Central memory CD4-positive, alpha-beta T cell (primary cell): ENCODE results near the gene MMP23B.
A peak's percentile ranks its signal among the peaks of the same experiment; 100 is the strongest.
"Not testable (repeated sequence)": the region's sequence is repeated elsewhere in the genome, so short reads cannot be mapped to it uniquely, and the experiment has no call there.

Experiments used
- DNase-seq: peaks from one replicate; pipeline ENCODE4 v3.0.0; 2022

The MMP23B gene

GRCh38 chr1:1621173-1622009, 10.6 kb upstream of the MMP23B start:
- no peak for DNase-seq

- no peak for DNase-seq
These were observed 9.8 kb upstream of the MMP23B start for GRCh38 chr1:1622010-1622787.

GRCh38 chr1:1622788-1623094, 9.2 kb upstream of the MMP23B start:
- no peak for DNase-seq

GRCh38 chr1:1623181-1623630, 8.8 kb upstream of the MMP23B start:
- no peak for DNase-seq

DNA sequence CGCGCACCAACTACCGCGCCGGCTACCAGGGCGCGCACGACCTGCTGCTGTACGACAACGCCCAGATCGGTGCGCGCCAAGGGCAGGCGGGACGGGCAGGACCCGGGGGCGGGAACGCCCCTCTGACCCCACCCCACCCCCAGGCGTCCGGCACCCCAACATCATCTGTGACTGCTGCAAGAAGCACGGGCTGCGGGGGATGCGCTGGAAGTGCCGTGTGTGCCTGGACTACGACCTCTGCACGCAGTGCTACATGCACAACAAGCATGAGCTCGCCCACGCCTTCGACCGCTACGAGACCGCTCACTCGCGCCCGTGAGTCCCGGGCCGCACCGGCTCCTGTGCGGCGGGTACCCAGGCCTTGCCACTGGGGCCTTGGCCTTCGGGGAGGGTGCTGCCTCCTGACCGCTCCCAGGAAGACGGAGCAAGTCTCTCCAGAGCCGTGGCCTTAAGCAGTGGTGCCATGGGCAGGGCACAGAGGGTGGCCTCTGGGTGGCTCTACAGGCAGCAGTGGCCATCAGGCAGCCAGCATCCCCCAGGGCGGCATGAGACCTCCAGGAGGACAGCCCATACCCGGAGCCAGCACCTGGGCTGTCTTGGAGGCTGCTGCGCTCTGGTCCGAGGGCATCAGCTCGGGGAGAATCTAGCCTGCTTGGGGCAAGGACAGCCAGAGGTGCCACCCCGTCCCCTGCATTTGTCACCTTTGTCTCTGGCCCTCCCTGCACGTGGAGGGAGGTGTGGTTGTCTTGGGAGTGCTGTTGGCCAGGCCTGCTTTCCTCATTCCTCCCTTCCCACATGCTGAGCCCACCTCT, 8.1 kb upstream of the MMP23B start:
- DNase-seq: no peak

GRCh38 chr1:1624443-1625403, 7.2 kb upstream of the MMP23B start:
- DNase-seq: no peak

- DNase-seq: no peak
These were observed 6.6 kb upstream of the MMP23B start for GRCh38 chr1:1625404-1625775.

DNA sequence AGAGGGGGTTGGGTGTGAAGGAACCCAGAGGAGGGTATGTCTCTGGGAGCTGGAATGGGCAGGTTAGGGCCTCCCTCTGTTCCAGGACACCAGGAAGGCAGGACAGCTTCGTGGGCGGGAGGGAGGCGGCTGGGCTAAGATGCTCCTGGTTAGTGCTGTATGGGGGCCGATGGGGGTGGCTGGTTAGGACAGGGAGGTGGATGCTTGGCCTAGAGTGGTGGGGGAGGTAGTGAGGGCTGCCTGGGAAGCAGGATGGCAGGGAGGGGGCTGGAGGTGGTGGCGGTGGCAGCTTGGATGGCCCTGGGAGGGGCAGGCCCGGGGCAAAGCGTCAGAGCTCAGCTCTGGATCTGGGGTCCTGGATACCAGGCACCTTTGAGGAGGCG, 6.2 kb upstream of the MMP23B start:
- no peak for DNase-seq

GRCh38 chr1:1626207-1627141, 5.5 kb upstream of the MMP23B start:
- DNase-seq: no peak

DNA sequence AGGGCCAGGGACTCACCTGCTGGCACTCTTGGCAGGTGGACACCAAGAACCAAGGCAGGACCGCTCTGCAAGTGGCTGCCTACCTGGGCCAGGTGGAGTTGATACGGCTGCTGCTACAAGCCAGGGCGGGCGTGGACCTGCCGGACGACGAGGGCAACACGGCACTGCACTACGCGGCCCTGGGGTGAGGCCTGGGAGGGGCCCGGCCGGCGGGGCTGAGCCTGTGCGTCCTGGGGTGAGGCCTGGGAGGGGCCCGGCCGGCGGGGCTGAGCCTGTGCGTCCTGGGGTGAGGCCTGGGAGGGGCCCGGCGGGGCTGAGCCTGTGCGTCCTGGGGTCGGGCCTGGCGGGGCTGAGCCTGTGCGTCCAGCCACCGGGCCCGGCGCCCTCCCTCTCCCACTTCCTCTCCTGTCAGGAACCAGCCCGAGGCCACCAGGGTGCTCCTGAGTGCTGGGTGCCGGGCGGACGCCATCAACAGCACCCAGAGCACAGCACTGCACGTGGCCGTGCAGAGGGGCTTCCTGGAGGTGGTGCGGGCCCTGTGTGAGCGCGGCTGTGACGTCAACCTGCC, 4.6 kb upstream of the MMP23B start:
- no peak for DNase-seq

- no peak for DNase-seq
These were observed 3.9 kb upstream of the MMP23B start for GRCh38 chr1:1627829-1628753.

DNA sequence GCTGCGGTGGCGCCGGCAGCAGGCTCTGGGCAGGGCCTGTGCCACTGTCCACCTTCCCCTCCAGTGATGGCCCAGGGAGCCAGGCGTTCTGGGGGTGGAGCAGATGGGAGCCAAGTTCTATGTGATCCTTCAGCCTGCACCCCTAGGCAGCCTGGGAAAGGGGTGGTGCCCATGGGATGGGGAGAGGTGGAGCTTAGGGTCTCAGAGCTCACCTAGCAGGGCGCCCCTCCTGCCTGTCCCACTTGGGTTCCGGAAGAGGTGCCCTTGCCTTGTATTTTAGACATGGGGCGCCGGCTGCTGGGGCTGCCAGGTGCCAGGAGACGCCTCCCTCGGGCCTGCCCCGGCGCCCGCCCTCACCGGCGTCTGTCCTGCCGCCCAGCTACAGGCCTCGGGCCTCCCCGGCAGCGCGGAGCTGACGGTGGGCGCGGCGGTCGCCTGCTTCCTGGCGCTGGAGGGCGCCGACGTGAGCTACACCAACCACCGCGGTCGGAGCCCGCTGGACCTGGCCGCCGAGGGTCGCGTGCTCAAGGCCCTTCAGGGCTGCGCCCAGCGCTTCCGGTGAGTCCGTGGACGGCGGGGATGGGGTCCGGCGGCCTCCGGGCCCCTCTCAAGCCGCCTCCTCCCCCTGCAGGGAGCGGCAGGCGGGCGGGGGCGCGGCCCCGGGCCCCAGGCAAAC, 3.1 kb upstream of the MMP23B start:
- peak; percentile 31 for DNase-seq

DNA sequence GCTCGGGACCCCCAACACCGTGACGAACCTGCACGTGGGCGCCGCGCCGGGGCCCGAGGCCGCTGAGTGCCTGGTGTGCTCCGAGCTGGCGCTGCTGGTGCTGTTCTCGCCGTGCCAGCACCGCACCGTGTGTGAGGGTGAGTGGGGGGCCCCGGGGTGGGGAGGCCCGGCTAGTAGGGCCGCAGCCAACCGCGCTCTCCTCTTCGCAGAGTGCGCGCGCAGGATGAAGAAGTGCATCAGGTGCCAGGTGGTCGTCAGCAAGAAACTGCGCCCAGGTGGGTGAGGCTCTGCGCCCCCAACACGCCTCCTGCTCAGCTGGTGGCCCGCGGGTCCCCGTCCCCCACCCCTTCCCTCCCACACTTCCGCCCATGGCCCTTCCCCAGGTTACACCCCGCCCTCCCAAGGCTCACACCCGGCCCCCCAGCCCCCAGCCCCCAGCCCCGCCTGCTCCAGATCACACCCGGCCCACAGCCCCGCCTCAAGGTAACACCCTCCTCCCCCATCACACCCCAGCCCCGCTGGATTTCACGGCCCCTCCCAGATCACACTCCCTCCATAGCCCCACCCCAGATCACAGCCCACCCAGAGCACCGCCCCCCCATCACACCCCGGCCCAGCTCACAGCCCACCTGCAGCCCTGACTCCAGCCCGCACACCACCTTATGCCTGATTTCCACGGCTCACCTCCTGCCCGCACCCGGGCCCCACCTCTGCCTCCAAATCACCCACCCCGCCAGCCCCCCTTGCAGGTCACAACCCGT, 2.4 kb upstream of the MMP23B start:
- DNase-seq: peak; percentile 82

DNA sequence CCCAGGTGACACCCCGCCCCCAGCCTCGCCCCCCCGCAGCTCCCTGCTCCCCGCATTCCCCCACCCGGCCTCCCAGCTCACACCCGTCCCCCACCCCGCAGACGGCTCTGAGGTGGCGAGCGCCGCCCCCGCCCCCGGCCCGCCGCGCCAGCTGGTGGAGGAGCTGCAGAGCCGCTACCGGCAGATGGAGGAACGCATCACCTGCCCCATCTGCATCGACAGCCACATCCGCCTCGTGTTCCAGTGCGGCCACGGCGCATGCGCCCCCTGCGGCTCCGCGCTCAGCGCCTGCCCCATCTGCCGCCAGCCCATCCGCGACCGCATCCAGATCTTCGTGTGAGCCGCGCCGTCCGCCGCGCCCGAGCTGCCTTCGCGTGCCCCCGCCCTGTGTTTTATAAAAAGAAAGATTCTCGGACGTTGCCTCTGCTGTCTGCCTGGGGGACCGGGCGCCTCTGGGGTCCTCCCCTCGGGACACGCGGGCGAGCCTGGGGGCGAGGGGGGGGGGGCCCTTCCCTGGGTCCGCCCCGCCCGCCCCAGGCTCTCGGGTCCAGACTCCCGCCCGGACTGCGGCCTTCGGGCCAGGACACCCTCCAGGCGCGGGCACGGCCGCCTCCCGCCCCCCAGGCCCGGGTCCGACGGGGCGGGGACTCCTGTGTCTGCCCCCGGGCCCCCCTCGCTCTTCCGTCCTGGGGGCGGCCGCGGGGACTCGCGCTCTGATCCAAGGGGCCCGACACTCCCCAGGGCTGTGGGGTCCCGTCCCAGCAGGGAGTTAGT, 1.6 kb upstream of the MMP23B start:
- DNase-seq: peak; percentile 97

DNA sequence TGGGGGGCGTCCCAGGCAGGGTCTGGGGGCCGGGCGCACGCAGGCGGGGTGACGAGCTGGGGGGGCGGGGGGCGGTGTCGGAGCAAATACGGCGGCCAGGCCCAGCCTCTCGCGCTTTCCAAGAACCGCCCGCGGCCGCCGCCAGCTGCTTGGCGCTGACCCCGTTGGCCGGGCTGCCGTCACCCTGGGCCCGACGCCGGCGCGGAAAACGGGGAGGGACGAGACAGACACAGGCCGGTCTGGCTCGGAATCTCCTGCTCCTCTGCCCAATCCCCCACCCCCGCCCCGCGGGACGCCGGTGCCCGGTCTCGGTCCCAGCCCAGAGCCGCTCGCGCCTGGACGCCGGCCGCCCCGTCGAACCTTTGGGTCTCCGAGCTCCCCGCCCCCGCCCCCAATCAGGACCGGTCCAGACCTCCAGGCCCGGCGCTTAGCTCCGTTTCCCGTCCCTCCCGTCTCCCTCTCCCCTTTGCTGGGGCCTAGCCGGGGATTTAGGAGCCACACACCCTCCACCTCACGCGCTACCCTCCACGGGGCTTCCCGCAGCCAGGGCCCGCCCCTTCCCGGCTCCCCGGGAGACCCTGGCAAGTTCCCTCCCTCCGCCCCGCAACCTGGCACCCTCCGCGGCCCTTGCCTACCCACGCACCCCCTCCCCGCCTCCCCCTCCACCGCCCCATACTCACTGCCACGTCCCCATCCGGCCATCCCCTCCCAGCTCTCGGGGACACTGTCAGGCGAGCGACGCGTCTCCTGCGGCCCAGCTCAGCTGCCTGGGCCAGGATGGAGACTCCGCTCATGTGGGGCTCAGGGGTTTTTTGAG, 800 bp upstream of the MMP23B start:
- DNase-seq: no peak

DNA sequence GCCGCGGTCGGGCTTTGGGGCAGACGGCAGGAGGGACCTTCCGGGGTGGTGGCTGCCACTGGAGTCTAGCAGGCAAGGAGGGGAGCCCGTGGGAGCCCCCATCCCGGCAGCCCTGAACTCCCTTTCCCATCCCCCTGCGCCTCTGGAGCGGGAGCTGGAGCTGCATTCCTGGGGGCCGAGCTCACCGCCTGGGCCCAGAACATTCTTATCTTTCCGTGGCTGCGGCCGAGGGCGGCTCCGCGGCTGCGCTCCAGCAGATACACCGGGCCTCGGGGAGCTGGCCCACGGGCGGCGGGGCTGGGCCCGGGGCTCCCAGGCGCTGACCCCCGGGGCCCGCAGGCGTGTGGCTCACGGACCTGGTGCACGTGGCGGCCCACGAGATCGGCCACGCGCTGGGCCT, 1.4 kb downstream of the MMP23B start:
- not testable (repeated sequence) for DNase-seq
